ENCODE data around the gene MCHR2. TPM values are rescaled to one million over a fixed set of nuclear protein-coding genes. Genes with fewer than 3 reads are reported as not detected.

MCHR2 gene
- total and polyA plus RNA-seq, 2 of the 13 experiments (the other 11 are each of a cell fraction or from before 2014, with no cell fraction given) = not detected

- Histone ChIP-seq H3K4me2 (ENCODE audit: low read depth, low read length) (no peak overlapping the region), H3K9me3 (ENCODE audit: low read length) (no peaks in the 10 kb centered on the region), H2AFZ (ENCODE audit: low read length) (no peak overlapping the region), H4K20me1 (ENCODE audit: insufficient read depth, low read length) (no peaks in the 10 kb centered on the region), H3K36me3 (replicated peaks in 1 of 2; ENCODE audit: control insufficient read depth in 1 of 2, insufficient read depth in 2 of 2, low read length in 2 of 2) (no peaks in the 10 kb centered on the region), H3K4me1 (ENCODE audit: insufficient read depth, low read length) (no peaks in the 10 kb centered on the region), H3K27ac (ENCODE audit: extremely low read length, insufficient read depth, low read length) (no peak overlapping the region), H3K27me3 (ENCODE audit: control insufficient read depth in 1 of 2, insufficient read depth in 2 of 2, low read length in 2 of 2) (no peaks in the 10 kb centered on the region), H3K79me2 (ENCODE audit: insufficient read depth, low read length) (no peaks in the 10 kb centered on the region), H3K9ac (ENCODE audit: insufficient read depth, low read depth, low read length) (no peak overlapping the region), H3K4me3 (replicated peaks in 1 of 3; ENCODE audit: insufficient read depth in 1 of 3, low read depth in 2 of 3, low read length in 3 of 3) (no peak overlapping the region)
- FAIRE-seq = no peak
- BruUV-seq (replicated peaks) = no TSS peak
- no peak for ATAC-seq
- no peak for DNase-seq (ENCODE audit: low spot score)
- TF ChIP-seq ZBTB7A (CRISPR knock-in tag; IDR thresholded peaks at IDR 0.05) (no peak), ZNF44 (CRISPR knock-in tag; IDR thresholded peaks at IDR 0.05) (no peak), CENPT (CRISPR knock-in tag; IDR thresholded peaks at IDR 0.05; ENCODE audit: low read depth) (no peak), ZNF777 (CRISPR knock-in tag; IDR thresholded peaks at IDR 0.05) (no peak), MAZ (IDR thresholded peaks at IDR 0.05; ENCODE audit: borderline replicate concordance, low read depth, low read length) (no peak), MAZ (CRISPR knock-in tag; IDR thresholded peaks at IDR 0.05; ENCODE audit: low read depth) (no peak), TRAFD1 (CRISPR knock-in tag; IDR thresholded peaks at IDR 0.05; ENCODE audit: borderline replicate concordance) (no peak)
- in situ Hi-C loops (cut with HindIII; ENCODE audit: extremely low pct_ligation_motif_present, low pct_unique_long_range_greater_than_20kb) = no loop called here
- ChIA-PET CTCF (ENCODE audit: low intra/inter-chr PET ratio, low total read pairs) (no interaction called here), POLR2A (no interaction called here)
- intact Hi-C loops (cut with micrococcal nuclease; ENCODE audit: unreplicated experiment) = no loop called here
Observed at GRCh38 chr6:99967052-99967451, 27.0 kb downstream of the MCHR2 start.

GRCh38 chr6:99960027-99960426 lies 34.0 kb downstream of the MCHR2 start:
- no peaks in the 10 kb centered on the region for H4K20me1 ChIP-seq (ENCODE audit: insufficient read depth, low read length)
- no peak overlapping the region for H3K27ac ChIP-seq (ENCODE audit: extremely low read length, insufficient read depth, low read length)
- H3K9me3 ChIP-seq (ENCODE audit: low read length) = peaks cover 21% of the 10 kb centered on the region
- no peaks in the 10 kb centered on the region for H3K79me2 ChIP-seq (ENCODE audit: insufficient read depth, low read length)
- DNase-seq (ENCODE audit: low spot score) = no peak
- ATAC-seq = no peak
- in situ Hi-C loops (cut with HindIII; ENCODE audit: extremely low pct_ligation_motif_present, low pct_unique_long_range_greater_than_20kb) = no loop called here
- no peak overlapping the region for H3K4me3 ChIP-seq (replicated peaks in 1 of 3; ENCODE audit: insufficient read depth in 1 of 3, low read depth in 2 of 3, low read length in 3 of 3)
- intact Hi-C loops (cut with micrococcal nuclease; ENCODE audit: unreplicated experiment) = no loop called here
- FAIRE-seq = no peak
- POLR2A ChIA-PET = no interaction called here
- H3K4me1 ChIP-seq (ENCODE audit: insufficient read depth, low read length) = no peaks in the 10 kb centered on the region
- CTCF ChIA-PET (ENCODE audit: low intra/inter-chr PET ratio, low total read pairs) = no interaction called here
- no peak overlapping the region for H2AFZ ChIP-seq (ENCODE audit: low read length)
- BruUV-seq (replicated peaks) = no TSS peak
- H3K27me3 ChIP-seq (ENCODE audit: control insufficient read depth in 1 of 2, insufficient read depth in 2 of 2, low read length in 2 of 2) = no peaks in the 10 kb centered on the region
- H3K4me2 ChIP-seq (ENCODE audit: low read depth, low read length) = no peak overlapping the region
- H3K9ac ChIP-seq (ENCODE audit: insufficient read depth, low read depth, low read length) = no peak overlapping the region
- no peaks in the 10 kb centered on the region for H3K36me3 ChIP-seq (replicated peaks in 1 of 2; ENCODE audit: control insufficient read depth in 1 of 2, insufficient read depth in 2 of 2, low read length in 2 of 2)
- 0% methylated on average over 1 of the region's 1 CpG for WGBS (ENCODE audit: low lambda C conversion rate)
- no peak for TF ChIP-seq ZNF225 (CRISPR knock-in tag; IDR thresholded peaks at IDR 0.05)
- TF ChIP-seq GMEB1 (CRISPR knock-in tag; IDR thresholded peaks at IDR 0.05; ENCODE audit: borderline replicate concordance) = no peak
- TF ChIP-seq, protein P1, sequence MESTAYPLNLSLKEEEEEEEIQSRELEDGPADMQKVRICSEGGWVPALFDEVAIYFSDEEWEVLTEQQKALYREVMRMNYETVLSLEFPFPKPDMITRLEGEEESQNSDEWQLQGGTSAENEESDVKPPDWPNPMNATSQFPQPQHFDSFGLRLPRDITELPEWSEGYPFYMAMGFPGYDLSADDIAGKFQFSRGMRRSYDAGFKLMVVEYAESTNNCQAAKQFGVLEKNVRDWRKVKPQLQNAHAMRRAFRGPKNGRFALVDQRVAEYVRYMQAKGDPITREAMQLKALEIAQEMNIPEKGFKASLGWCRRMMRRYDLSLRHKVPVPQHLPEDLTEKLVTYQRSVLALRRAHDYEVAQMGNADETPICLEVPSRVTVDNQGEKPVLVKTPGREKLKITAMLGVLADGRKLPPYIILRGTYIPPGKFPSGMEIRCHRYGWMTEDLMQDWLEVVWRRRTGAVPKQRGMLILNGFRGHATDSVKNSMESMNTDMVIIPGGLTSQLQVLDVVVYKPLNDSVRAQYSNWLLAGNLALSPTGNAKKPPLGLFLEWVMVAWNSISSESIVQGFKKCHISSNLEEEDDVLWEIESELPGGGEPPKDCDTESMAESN (CRISPR knock-in tag; conservative IDR thresholded peaks at IDR 0.05) = no peak
- TF ChIP-seq ZFX (CRISPR knock-in tag; IDR thresholded peaks at IDR 0.05; ENCODE audit: low read depth) = no peak
- TF ChIP-seq ZNF775 (CRISPR knock-in tag; IDR thresholded peaks at IDR 0.05; ENCODE audit: borderline replicate concordance) = no peak
- TF ChIP-seq ZBTB7A (CRISPR knock-in tag; IDR thresholded peaks at IDR 0.05) = no peak
- no peak for TF ChIP-seq ZNF567 (CRISPR knock-in tag; IDR thresholded peaks at IDR 0.05; ENCODE audit: borderline replicate concordance)
